Measurements from ENCODE around the gene ALDH3A2.

Gene ALDH3A2

GRCh38 chr17:19651451-19652238, 3.1 kb downstream of the ALDH3A2 start:
- H3K36me3 ChIP-seq (ENCODE audit: control insufficient read depth in 2 of 2, insufficient read depth in 1 of 2, low read length in 2 of 2), result peaks cover 6 to 54% of the 10 kb centered on the region in 2 experiments
- H3K4me1 ChIP-seq (ENCODE audit: control insufficient read depth, insufficient read depth, low read length), result peaks cover 12% of the 10 kb centered on the region
- H3K4me3 ChIP-seq (ENCODE audit: low read depth, low read length), result no peak overlapping the region
- TF ChIP-seq ZNF629 (tag by site-specific recombination; IDR thresholded peaks at IDR 0.05), result no peak
- TF ChIP-seq, protein P1, sequence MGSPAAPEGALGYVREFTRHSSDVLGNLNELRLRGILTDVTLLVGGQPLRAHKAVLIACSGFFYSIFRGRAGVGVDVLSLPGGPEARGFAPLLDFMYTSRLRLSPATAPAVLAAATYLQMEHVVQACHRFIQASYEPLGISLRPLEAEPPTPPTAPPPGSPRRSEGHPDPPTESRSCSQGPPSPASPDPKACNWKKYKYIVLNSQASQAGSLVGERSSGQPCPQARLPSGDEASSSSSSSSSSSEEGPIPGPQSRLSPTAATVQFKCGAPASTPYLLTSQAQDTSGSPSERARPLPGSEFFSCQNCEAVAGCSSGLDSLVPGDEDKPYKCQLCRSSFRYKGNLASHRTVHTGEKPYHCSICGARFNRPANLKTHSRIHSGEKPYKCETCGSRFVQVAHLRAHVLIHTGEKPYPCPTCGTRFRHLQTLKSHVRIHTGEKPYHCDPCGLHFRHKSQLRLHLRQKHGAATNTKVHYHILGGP (tag by site-specific recombination; IDR thresholded peaks at IDR 0.05), result no peak
- TF ChIP-seq SCRT2 (tag by site-specific recombination; IDR thresholded peaks at IDR 0.05), result peak; percentile 42; the same call in 1 of the 2 replicates
- no peak for TF ChIP-seq ZNF776 (tag by site-specific recombination; IDR thresholded peaks at IDR 0.05; ENCODE audit: borderline replicate concordance)
- ChIA-PET CTCF (interaction anchor here (0.7 to 1.8 kb wide), 2 partner anchors 37 to 111 kb away, joined by 3 to 5 read pairs; no protein-coding TSS in a partner anchor), POLR2A (no interaction called here)
- no peak overlapping the region for H3K27ac ChIP-seq (ENCODE audit: extremely low read depth, low read depth, low read length)
- H3K9me3 ChIP-seq (ENCODE audit: control insufficient read depth, insufficient read depth, low read depth, low read length), result peaks cover 5% of the 10 kb centered on the region

GRCh38 chr17:19652595-19652994, 4.0 kb downstream of the ALDH3A2 start:
- POLR2A ChIA-PET, result interaction anchor here (0.5 kb wide), 1 partner anchor 127 kb away, joined by 4 read pairs; no protein-coding TSS in a partner anchor
- TF ChIP-seq ZNF654 (tag by site-specific recombination; IDR thresholded peaks at IDR 0.05; ENCODE audit: low read depth), result no peak
- TF ChIP-seq, protein P2, sequence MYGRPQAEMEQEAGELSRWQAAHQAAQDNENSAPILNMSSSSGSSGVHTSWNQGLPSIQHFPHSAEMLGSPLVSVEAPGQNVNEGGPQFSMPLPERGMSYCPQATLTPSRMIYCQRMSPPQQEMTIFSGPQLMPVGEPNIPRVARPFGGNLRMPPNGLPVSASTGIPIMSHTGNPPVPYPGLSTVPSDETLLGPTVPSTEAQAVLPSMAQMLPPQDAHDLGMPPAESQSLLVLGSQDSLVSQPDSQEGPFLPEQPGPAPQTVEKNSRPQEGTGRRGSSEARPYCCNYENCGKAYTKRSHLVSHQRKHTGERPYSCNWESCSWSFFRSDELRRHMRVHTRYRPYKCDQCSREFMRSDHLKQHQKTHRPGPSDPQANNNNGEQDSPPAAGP (tag by site-specific recombination; IDR thresholded peaks at IDR 0.05), result no peak
- TF ChIP-seq, protein P3, sequence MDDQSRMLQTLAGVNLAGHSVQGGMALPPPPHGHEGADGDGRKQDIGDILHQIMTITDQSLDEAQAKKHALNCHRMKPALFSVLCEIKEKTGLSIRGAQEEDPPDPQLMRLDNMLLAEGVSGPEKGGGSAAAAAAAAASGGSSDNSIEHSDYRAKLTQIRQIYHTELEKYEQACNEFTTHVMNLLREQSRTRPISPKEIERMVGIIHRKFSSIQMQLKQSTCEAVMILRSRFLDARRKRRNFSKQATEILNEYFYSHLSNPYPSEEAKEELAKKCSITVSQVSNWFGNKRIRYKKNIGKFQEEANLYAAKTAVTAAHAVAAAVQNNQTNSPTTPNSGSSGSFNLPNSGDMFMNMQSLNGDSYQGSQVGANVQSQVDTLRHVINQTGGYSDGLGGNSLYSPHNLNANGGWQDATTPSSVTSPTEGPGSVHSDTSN (CRISPR knock-in tag; IDR thresholded peaks at IDR 0.05), result no peak
- CTCF ChIA-PET, result interaction anchor here (0.7 to 1.8 kb wide), 3 partner anchors 9 to 110 kb away, joined by 3 to 7 read pairs (median 5); no protein-coding TSS in a partner anchor
- no peak overlapping the region for H3K27ac ChIP-seq (ENCODE audit: extremely low read depth, low read depth, low read length)
- peaks cover 6 to 62% of the 10 kb centered on the region in 2 experiments for H3K36me3 ChIP-seq (ENCODE audit: control insufficient read depth in 2 of 2, insufficient read depth in 1 of 2, low read length in 2 of 2)
- H3K9me3 ChIP-seq (ENCODE audit: control insufficient read depth, insufficient read depth, low read depth, low read length), result peaks cover 5% of the 10 kb centered on the region
- peaks cover 3% of the 10 kb centered on the region for H3K4me1 ChIP-seq (ENCODE audit: control insufficient read depth, insufficient read depth, low read length)
- no peak overlapping the region for H3K4me3 ChIP-seq (ENCODE audit: low read depth, low read length)

DNA sequence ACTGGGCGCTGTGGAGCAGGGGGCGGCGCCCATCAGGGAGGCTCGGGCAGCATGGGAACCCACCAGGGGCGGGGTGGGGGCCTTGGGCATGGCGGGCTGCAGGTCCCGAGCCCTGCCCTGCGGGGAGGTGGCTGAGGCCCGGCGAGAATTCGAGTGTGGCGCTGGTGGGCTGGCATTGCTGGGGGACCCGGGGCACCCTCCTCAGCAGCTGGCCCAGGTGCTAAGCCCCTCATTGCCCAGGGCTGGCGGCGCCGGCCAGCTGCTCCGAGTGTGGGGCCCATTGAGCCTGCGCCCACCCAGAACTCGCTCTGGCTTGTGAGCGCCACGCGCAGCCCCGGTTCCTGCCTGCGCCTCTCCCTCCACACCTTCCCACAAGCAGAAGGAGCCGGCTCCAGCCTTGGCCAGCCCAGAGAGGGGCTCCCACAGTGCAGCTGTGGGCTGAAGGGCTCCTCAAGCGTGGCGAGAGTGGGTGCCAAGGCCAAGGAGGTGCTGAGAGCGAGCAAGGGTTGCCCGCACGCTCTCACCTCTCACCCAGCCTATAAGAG, 5.9 kb downstream of the ALDH3A2 start:
- TF ChIP-seq ZNF610 (tag by site-specific recombination; IDR thresholded peaks at IDR 0.05; ENCODE audit: borderline replicate concordance) (peak; percentile 79; the same call in 1 of the 2 replicates), ZNF416 (tag by site-specific recombination; IDR thresholded peaks at IDR 0.05) (0 out of 2 replicates have a peak, but pooled peaks have one; percentile 20), TRIM28 (IDR thresholded peaks at IDR 0.05; ENCODE audit: borderline replicate concordance, low read length) (peak; percentile 61; the same call in 1 of the 2 replicates), SETDB1 (IDR thresholded peaks at IDR 0.05; ENCODE audit: insufficient read length, low read length) (peak; percentile 34), ZNF184 (tag by site-specific recombination; IDR thresholded peaks at IDR 0.05) (peak; percentile 72; the same call in 1 of the 2 replicates), ZNF112 (tag by site-specific recombination; IDR thresholded peaks at IDR 0.05) (0 out of 2 replicates have a peak, but pooled peaks have one; percentile 7), ZNF626 (tag by site-specific recombination; IDR thresholded peaks at IDR 0.05) (peak; percentile 68; the same call in 1 of the 2 replicates), ZNF157 (tag by site-specific recombination; IDR thresholded peaks at IDR 0.05) (no peak), ZNF292 (tag by site-specific recombination; IDR thresholded peaks at IDR 0.05; ENCODE audit: borderline replicate concordance, low read depth) (no peak), ZNF501 (tag by site-specific recombination; IDR thresholded peaks at IDR 0.05) (no peak), ZNF529 (tag by site-specific recombination; IDR thresholded peaks at IDR 0.05; ENCODE audit: insufficient replicate concordance) (peak; percentile 73), ZNF549 (tag by site-specific recombination; IDR thresholded peaks at IDR 0.05) (peak; percentile 41; the same call in 1 of the 2 replicates), RBAK (tag by site-specific recombination; IDR thresholded peaks at IDR 0.05) (0 out of 2 replicates have a peak, but pooled peaks have one; percentile 69)
- TF ChIP-seq, protein P4, sequence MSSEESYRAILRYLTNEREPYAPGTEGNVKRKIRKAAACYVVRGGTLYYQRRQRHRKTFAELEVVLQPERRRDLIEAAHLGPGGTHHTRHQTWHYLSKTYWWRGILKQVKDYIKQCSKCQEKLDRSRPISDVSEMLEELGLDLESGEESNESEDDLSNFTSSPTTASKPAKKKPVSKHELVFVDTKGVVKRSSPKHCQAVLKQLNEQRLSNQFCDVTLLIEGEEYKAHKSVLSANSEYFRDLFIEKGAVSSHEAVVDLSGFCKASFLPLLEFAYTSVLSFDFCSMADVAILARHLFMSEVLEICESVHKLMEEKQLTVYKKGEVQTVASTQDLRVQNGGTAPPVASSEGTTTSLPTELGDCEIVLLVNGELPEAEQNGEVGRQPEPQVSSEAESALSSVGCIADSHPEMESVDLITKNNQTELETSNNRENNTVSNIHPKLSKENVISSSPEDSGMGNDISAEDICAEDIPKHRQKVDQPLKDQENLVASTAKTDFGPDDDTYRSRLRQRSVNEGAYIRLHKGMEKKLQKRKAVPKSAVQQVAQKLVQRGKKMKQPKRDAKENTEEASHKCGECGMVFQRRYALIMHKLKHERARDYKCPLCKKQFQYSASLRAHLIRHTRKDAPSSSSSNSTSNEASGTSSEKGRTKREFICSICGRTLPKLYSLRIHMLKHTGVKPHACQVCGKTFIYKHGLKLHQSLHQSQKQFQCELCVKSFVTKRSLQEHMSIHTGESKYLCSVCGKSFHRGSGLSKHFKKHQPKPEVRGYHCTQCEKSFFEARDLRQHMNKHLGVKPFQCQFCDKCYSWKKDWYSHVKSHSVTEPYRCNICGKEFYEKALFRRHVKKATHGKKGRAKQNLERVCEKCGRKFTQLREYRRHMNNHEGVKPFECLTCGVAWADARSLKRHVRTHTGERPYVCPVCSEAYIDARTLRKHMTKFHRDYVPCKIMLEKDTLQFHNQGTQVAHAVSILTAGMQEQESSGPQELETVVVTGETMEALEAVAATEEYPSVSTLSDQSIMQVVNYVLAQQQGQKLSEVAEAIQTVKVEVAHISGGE (tag by site-specific recombination; conservative IDR thresholded peaks at IDR 0.05; ENCODE audit: low read depth), result no peak
- ChIA-PET POLR2A (no interaction called here), CTCF (interaction anchor here (0.8 to 2.6 kb wide), 2 partner anchors 8 to 107 kb away, joined by 3 to 21 read pairs; no protein-coding TSS in a partner anchor)
- H3K4me3 ChIP-seq (ENCODE audit: low read depth, low read length), result no peak overlapping the region
- no peak overlapping the region for H3K27ac ChIP-seq (ENCODE audit: extremely low read depth, low read depth, low read length)
- no peaks in the 10 kb centered on the region; the same call in none of the 2 replicates for H3K4me1 ChIP-seq (ENCODE audit: control insufficient read depth, insufficient read depth, low read length)
- H3K36me3 ChIP-seq (ENCODE audit: control insufficient read depth in 2 of 2, insufficient read depth in 1 of 2, low read length in 2 of 2), result peaks cover 21 to 69% of the 10 kb centered on the region in 2 experiments
- H3K9me3 ChIP-seq (ENCODE audit: control insufficient read depth, insufficient read depth, low read depth, low read length), result peaks cover 5% of the 10 kb centered on the region
